ENCODE data around the gene MCM7. TPM values are rescaled to one million over a fixed set of nuclear protein-coding genes. Genes with fewer than 3 reads are reported as not detected.

The MCM7 gene
- total RNA-seq, 2 donors from 2014 or later = 219 to 242 TPM

- no peaks in the 10 kb centered on the region for H3K9me3 ChIP-seq (ENCODE audit: control insufficient read depth, low read length)
- peak; percentile 30 for TF ChIP-seq CTCF (conservative IDR thresholded peaks at IDR 0.05)
- Mint-ChIP-seq H3K9me3 (no peaks in the 10 kb centered on the region), H3K4me1 (no peaks in the 10 kb centered on the region), H3K36me3 (ENCODE audit: low read depth) (peaks cover 78% of the 10 kb centered on the region), H3K4me3 (no peak overlapping the region), H3K27ac (peak overlapping the region; percentile 52), H3K27me3 (ENCODE audit: insufficient read depth) (no peaks in the 10 kb centered on the region)
- peaks cover 58% of the 10 kb centered on the region for H3K36me3 ChIP-seq (ENCODE audit: control insufficient read depth, insufficient read depth, low read length)
- no peak for DNase-seq
- H3K27ac ChIP-seq (ENCODE audit: low read depth, low read length) = no peak overlapping the region
- H3K4me1 ChIP-seq (ENCODE audit: control insufficient read depth, insufficient read depth, low read length) = no peaks in the 10 kb centered on the region
- 95 to 96% methylated on average over 8 to 13 of the region's 13 CpGs for WGBS, 2 experiments (ENCODE audit: insufficient coverage in 1 of 2, insufficient read length in 1 of 2)
- H3K9ac ChIP-seq (ENCODE audit: extremely low read depth, low read length, poor library complexity, severe bottlenecking) = no peak overlapping the region
- no peaks in the 10 kb centered on the region for H3K27me3 ChIP-seq (ENCODE audit: control insufficient read depth, insufficient read depth, low read length, poor library complexity, severe bottlenecking)
- H3K4me3 ChIP-seq (ENCODE audit: low read length) = no peak overlapping the region
Observed at GRCh38 chr7:100111914-100112313, 10.7 kb upstream of the MCM7 start.

- Histone ChIP-seq H3K36me3 (ENCODE audit: control insufficient read depth, insufficient read depth, low read length) (peaks cover 61% of the 10 kb centered on the region), H3K27me3 (ENCODE audit: control insufficient read depth, insufficient read depth, low read length, poor library complexity, severe bottlenecking) (no peaks in the 10 kb centered on the region), H3K4me3 (ENCODE audit: low read length) (no peak overlapping the region), H3K9ac (ENCODE audit: extremely low read depth, low read length, poor library complexity, severe bottlenecking) (no peak overlapping the region), H3K4me1 (ENCODE audit: control insufficient read depth, insufficient read depth, low read length) (no peaks in the 10 kb centered on the region), H3K9me3 (ENCODE audit: control insufficient read depth, low read length) (no peaks in the 10 kb centered on the region), H3K27ac (ENCODE audit: low read depth, low read length) (no peak overlapping the region)
- Mint-ChIP-seq H3K27ac (no peak overlapping the region), H3K4me3 (no peak overlapping the region), H3K36me3 (ENCODE audit: low read depth) (peaks cover 78% of the 10 kb centered on the region), H3K4me1 (no peaks in the 10 kb centered on the region), H3K27me3 (ENCODE audit: insufficient read depth) (no peaks in the 10 kb centered on the region), H3K9me3 (no peaks in the 10 kb centered on the region)
- TF ChIP-seq CTCF (conservative IDR thresholded peaks at IDR 0.05) = no peak
- WGBS, 2 experiments (ENCODE audit: insufficient coverage in 1 of 2, insufficient read length in 1 of 2) = 96 to 100% methylated on average over 3 to 7 of the region's 7 CpGs
- DNase-seq = no peak
Observed at GRCh38 chr7:100111156-100111555, 10.0 kb upstream of the MCM7 start.

- 83 to 87% methylated on average over 7 to 12 of the region's 12 CpGs for WGBS, 2 experiments (ENCODE audit: insufficient coverage in 1 of 2, insufficient read length in 1 of 2)
- no peak overlapping the region for H3K9ac ChIP-seq (ENCODE audit: extremely low read depth, low read length, poor library complexity, severe bottlenecking)
- H3K9me3 ChIP-seq (ENCODE audit: control insufficient read depth, low read length) = no peaks in the 10 kb centered on the region
- Mint-ChIP-seq H3K4me3 (no peak overlapping the region), H3K27ac (no peak overlapping the region), H3K9me3 (no peaks in the 10 kb centered on the region), H3K27me3 (ENCODE audit: insufficient read depth) (no peaks in the 10 kb centered on the region), H3K4me1 (no peaks in the 10 kb centered on the region), H3K36me3 (ENCODE audit: low read depth) (peaks cover 80% of the 10 kb centered on the region)
- no peaks in the 10 kb centered on the region for H3K4me1 ChIP-seq (ENCODE audit: control insufficient read depth, insufficient read depth, low read length)
- DNase-seq = no peak
- H3K36me3 ChIP-seq (ENCODE audit: control insufficient read depth, insufficient read depth, low read length) = peaks cover 65% of the 10 kb centered on the region
- no peak overlapping the region for H3K27ac ChIP-seq (ENCODE audit: low read depth, low read length)
- TF ChIP-seq CTCF (conservative IDR thresholded peaks at IDR 0.05) = peak; percentile 54
- no peaks in the 10 kb centered on the region for H3K27me3 ChIP-seq (ENCODE audit: control insufficient read depth, insufficient read depth, low read length, poor library complexity, severe bottlenecking)
- H3K4me3 ChIP-seq (ENCODE audit: low read length) = no peak overlapping the region
Observed at GRCh38 chr7:100109521-100110163, 8.4 kb upstream of the MCM7 start.
